Activated T-helper 9 cell treated with anti-CD3 and anti-CD28 coated beads, Interleukin-2, amount 50 U/mL, for 16 hours (primary cell): ENCODE results near the gene CYP4F22.
"Not testable (repeated sequence)": the region's sequence is repeated elsewhere in the genome, so short reads cannot be mapped to it uniquely, and the experiment has no call there.

ENCODE experiments used
- DNase-seq: peaks from one replicate; pipeline ENCODE4 v3.0.0-alpha.2; 2020; ENCODE audit warnings: low read depth

Gene CYP4F22

DNA sequence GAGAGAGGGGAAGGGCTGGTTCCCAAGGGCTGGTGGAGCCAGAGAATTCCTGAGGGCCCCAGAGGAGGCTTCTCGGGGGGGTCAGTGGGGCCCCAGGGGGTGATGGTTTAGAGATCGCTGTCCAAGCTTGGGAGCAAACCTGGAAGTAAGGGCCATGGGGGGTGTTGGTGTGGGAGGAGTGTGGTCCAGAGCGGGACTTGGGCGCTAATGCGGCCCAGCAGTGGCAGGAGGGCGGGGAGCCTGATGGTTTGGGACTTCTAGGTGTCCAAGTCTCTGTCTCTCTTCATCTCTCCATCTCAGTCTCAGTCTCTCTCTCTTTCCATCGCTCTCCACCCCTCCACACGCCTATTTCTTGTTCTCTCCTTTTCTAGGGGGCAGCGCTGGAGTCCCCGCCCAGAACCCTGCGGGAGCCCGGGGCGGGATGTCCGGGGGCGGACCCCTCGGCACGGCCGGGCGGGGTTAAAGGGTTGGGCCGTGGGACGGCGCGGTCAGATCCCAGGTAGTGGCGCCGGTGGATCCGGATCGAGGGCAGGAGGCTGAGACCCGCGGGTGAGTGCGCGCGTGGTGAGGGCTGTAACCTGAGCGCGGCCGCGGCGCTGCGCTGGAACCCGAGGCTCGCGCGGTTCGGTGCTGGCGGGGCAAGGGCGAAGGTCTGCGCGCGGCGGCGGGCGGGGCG lies at the start of gene CYP4F22:
Gene CYP4F22, plus strand, starts transcription at position 491 of the 676 bp plus-strand sequence. CDS start 16,812 bp downstream, outside the sequence.
- DNase-seq = no peak

DNA sequence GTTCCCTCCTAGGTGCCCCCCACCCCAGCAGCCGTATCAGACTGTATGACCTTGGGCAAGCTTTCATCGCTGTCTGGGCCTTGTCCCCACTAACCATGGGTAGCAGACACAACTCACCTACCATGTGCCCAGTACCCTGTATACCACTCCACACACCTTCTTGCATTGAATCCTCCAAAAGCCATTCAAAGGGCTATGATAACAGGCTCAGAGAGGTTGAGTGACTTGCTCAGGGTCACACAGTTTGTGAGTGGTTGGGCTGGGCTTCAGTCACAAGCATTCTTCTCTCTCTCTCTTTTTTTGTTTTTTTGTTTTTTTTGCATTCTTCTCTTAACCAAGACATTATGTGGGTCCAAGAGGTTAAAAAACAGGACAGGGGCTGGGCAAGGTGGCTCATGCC lies 46.6 kb upstream of the CYP4F22 start:
- no peak for DNase-seq

DNA sequence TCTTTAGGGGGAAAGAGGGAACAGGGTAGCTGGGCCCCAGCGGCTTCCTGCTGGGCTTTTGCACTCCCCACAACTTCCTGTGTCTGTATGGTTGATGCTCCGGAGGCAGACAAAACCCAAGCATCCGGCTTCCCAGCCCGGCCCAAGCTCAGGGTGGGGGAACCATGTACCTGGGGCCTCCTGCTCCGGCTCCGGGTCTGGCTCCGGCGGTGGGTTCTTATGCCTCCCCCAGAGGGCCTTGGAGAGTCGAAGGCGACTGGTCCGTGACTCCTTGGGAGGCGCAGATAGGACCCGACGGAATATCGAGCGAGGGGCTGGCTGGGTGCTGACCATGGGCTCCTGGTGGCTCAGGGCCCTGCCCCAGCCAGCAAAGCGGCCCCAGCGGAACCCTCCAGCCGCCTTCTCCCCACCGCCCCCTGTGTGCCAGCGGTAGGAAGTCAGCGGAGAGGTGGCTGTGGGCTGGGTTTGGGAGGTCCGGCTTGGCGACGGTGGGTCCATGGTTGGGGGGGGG lies 44.4 kb upstream of the CYP4F22 start:
- DNase-seq = peak; percentile 64

DNA sequence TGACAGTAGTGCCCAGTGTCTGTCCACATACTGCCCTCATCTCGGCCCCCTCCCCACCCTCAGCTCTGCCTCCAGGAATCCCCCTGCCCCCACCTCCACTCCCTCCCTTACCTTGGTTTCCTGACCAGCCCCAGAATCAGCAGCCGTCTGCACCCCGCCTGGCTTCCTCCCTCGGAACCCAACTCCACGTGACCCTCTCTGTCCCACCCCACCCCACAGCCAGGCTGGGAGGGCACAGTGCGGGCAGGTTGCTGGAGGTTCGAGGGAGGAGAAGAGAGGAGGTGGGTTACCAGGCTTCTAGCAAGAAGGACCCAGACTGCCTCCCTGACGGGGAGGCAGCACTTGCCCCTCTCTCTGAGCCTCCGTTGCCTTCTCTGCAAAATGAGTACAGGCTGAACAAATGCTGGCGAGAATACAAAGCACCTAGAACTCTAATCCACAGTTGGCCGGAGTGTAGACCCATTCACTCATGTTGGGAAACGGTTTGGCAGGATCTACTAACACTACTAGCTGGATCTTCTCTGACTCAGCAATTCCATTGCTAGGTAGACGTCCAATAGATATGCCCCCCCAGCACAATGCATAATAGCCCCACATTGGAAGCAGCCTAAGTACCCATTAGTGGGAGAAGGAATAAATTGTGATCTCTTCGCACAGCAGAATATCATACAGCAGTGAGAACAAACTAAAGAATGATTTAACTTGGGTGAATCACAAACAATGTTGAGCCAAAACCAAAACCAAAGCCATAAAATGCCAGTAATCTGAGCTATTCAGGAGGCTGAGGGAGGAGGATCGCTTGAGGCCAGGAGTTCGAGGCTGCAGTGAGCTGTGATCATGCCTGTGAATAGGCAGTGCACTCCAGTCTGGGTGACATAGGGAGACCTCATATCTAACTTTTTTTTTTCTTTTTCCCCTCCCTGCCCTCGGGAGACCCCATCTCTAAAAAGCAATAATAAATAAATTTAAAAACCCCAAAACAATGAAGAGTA lies 43.6 kb upstream of the CYP4F22 start, which contains the start of gene RASAL3:
Gene RASAL3, minus strand, starts transcription at position 151 of the 992 bp plus-strand sequence. CDS start 186 bp downstream, outside the sequence.
- DNase-seq = peak; percentile 52

DNA sequence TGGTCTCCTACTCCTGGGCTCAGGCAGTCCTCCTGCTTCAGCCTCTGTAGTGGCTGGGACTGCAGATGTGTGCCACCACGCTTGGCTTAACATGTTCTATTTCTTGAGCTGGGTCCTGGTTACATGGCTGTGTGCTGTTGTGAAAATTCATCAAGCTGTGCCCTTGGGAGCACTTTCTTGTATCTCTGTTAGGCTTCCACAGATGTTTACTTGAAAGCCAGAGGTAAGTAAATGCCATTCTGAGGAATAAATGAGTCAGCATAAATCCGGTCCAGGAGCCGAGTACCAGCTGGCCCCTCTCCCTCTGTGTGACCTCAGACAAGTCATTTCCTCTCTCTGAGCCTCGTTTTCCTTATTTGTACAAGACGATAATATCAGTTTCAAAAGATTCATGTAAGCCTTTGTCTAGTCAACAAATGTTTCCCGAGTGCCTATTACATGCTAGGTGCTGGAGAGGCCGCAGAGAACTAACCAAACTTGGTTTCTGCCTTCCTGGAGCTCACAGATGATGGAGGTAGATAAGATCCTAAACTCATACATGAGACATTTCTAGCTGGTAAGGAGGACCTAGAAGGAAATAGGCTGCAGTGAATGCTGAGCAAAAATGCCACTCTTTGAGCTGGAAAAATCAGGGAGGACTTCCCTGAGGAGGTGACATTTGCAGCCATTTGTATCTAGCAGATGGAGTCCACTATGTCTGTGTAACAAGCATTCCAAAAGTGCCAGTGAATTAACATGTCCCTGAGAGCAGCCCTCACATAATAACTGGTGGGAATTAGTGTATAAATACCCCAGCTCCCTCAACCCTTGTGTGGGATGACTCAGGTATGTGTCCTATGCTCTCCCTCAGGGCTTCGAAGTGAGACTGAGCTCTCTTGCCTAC lies 41.2 kb upstream of the CYP4F22 start:
- DNase-seq = peak; percentile 39

DNA sequence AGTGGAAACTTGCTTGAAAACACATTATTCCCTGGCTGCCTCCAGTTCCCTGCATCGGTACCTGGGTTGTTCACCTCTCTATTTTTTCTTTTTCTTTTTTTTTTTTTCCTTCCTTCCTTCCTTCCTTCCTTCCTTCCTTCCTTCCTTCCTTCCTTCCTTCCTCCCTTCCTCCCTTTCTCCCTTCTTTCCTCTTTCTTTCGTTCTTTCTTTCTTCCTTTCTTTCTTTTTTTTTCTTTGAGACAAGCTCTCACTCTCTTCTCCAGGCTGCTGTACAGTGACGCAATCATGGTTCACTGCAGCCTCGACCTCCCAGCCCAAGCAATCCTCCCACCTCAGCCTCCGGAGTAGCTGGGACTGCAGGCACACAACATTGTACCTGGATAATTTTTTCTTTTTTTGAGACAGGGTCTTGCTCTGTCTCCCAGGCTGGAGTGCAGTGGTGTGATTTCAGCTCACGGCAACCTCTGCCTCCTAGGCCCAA lies 40.6 kb upstream of the CYP4F22 start:
- DNase-seq = no peak

DNA sequence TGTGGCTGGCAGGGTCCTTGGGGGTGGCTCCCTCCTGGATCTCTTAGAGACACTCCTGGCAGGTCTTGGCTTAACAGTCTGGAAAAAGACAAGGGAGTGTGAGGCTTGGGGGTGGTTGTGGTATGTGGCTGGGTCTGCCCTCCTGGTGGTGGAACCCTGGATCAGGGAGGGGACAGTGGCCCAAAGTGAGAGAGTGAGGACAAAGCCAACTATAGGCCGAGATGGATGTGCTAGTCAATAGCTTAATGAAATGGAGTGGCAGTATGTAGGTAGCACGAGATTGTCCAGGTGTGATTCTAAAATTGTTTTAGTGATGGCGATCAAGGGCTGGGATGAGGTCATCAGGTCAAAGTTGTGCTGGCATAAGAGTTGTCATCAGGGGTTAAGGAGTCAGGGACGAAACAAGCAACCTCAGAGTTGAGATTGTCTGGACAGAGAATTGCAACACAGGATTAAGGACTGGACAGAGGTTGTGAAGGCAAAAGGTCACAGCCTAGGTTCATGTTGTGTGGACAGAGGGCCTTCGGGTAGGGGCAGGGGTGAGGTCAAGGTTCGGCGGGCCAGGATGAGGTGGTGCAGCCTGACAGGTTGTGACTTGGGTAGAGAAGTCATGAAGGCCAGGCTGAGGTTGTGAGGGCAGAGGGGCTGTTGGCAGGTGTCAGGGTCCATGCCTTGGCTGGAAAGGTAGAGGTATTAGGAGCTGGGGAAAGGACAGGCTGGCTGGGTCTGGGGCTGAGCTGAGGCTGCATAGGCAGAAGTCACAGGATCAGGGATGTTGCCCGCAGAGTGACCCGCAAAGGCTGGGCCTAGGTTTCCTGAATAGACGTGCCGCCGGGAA lies 39.4 kb upstream of the CYP4F22 start:
- DNase-seq = no peak

DNA sequence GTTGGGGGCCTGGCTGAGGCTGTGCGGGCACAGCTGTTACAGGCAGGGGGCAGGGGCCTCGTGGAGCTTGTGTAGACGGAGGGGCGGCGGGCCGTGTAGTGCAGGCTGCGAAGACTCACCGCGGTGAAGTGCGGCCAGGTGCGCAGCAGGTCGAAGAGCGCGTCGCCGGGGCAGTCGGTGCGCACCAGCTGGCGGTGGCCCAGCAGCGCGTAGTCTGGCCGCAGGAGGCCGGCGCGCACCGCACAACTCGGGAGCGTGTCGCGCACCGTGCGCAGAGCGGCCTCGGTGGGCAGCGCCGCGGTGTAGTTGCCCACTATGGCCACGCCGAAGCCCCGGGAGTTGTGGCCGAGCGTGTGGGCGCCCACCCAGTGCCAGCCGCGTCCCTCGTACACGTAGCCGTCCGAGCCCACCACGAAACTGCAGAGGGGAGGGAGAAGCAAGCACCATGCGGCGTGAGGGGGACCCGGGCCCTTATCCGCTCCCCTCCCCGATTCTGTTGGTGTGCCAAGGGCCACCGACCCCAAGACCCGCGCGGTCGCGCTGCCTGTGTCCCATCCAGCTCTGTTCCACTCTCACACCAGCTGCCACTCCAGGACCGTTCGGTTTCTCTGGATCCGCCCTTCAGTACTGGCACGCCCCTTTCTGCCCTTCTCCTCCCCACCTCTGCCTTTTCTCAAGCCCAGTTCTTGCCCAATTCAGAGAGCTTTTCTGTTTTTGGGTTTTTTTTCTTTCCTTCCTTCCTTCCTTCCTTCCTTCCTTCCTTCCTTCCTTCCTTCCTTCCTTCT lies 38.6 kb upstream of the CYP4F22 start:
- DNase-seq = no peak

DNA sequence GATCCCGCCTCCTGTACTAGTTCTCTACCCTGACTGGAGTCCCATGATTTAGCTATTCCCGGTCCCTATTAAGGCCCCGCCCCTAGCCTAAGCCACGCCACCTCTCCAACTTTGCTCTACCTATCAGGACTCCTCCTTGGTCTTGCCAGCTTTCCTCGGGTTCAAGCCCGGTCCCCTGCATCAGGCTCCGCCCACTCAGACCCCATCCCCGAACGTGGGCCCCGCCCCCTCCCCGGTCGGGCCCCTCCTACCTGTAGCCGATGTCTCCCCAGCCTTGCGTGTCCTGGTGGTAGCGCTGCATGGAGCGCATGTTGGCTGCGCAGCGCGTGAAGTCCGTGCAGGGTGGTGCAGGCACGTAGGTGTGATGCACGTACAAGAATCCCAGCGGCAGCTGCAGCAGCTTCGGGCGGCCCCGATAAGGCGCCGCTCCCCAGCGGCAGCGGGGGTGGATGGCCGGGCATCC lies 36.7 kb upstream of the CYP4F22 start:
- DNase-seq = no peak

DNA sequence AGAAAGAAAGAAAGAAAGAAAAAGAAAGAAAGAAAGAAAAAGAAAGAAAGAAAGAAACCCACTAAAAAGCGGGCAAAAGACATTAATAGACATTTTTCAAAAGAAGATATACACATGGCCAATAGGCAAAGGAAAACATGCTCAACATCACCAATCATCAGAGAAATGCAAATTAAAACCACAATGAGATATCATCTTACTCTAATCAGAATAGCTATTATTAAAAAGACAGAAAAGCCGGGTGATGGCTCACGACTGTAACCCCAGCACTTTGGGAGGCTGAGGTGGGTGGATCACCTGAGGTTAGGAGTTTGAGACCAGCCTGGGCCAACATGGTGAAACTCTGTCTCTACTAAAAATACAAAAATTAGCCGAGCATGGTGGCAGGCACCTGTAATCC lies 34.5 kb upstream of the CYP4F22 start:
- DNase-seq = not testable (repeated sequence)

DNA sequence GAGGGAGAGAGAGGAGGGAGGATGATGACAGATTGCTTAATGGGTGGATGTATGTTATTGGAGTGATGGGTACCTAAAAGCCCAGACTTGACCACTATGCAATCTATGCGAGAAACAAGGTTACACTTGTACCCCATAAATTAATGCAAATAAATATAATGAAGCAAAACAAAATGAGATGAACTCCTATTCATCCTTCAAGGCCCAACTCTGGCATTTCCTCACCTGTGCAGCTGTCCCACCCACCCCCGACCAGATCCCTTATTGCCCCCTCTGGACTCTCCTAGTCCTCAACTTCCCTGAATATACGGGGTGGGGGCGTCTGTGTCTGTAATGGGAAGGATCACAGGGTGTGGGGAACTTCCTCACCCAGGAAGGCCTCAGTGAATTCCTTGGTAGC lies 33.2 kb upstream of the CYP4F22 start:
- DNase-seq = no peak

DNA sequence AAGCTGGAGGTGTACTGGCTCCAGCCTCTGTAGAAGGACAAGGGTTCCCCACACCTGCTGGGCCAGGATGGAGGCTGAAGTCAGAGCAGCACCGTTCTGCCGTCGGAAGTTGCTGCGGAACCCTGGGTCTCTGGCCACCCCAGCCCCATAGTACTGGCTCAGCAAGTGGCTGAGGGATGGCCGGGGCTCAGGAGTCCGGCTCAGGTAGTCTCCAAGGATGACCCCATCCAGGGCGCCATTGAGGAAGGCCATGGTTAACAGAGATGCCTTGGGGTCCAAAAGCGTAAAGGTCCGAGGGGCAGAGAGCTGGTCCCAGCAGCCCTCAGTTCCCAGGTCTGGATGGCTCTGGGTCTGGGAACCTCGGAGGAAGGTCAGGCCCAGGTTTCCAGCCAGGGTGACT lies 32.7 kb upstream of the CYP4F22 start:
- no peak for DNase-seq

DNA sequence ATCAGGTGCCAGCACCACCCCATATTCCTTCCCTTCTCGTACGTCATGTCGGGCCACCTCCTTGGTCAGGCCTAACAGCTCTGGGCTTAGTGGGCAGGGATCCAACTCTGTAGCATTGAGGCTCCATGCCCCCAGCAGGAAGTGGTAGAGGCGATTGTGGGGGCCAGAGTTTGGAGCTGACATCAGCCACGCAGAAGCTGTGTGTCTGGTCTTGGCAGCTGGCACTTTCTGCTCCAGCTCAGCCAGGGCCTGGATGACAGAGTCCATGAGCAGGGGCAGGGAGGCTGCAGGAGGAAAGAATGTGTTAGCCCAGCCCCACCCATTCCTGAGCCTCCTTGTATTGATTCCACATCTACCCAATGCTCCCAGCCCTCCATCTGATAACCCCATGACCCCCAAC lies 32.0 kb upstream of the CYP4F22 start:
- no peak for DNase-seq

DNA sequence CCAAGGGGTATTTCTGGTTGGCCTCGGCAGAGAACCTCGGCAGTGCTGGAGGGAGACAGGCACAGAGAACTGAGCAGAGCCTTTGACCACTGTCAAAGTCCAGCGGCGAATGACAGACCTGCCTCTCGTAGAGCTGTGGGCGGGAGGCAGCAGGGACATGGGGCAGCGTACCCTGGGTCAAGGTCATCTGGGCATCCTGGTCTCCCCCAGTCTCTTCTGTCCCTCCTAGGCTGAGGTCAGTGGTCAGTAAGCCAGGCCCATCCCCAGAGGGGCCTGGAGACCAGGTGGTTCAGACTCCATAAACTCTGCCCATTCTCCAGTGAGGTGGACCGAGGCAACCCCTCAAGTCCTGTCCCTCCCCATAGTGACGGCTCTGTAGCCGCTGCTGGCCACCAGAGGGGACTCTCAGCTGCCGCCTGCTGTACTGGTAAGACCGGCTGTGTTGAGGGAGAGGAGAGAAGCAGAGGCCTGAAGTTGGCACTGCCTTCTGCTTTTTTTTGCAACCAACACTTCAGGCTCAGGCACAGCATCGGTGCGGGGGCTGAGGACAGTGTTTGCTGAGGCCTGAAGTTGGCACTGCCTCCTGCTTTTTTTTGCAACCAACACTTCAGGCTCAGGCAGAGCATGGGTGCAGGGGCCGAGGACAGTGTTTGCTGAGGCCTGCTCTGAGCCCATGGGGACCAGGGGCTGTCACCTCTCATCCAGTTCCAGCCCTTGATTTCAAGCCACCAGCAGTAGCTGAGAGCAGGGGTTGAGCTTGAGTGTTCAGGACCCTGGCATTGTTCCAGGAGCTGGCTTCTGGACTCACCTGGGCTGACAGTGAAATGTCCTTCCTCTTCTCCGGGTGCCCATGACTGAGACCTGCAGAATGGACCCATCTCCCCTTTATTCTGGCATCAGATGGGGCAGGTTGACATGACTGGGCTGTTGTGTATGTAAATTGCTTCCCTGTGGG lies 28.7 kb upstream of the CYP4F22 start, which contains the start of gene PGLYRP2:
Gene PGLYRP2, minus strand, starts transcription at position 111 of the 955 bp plus-strand sequence. CDS start 130 bp downstream, outside the sequence.
- DNase-seq = no peak

DNA sequence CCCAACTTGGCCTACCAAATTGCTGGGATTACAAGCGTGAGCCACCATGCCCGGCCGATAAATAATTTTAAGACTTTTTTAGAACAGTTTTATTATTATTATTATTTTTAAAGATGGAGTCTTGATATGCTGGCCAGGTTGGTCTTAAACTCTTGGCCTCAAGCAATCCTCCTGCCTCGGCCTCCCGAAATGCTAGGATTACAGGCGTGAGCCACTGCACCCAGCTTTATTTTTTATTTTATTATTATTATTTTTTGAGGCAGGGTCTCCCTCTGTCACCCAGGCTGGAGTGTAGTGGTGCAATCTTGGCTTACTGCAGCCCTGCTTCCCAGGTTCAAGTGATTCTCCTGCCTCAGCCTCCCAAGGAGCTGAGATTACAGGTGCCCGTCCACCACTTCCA lies 27.3 kb upstream of the CYP4F22 start:
- DNase-seq = not testable (repeated sequence)

DNA sequence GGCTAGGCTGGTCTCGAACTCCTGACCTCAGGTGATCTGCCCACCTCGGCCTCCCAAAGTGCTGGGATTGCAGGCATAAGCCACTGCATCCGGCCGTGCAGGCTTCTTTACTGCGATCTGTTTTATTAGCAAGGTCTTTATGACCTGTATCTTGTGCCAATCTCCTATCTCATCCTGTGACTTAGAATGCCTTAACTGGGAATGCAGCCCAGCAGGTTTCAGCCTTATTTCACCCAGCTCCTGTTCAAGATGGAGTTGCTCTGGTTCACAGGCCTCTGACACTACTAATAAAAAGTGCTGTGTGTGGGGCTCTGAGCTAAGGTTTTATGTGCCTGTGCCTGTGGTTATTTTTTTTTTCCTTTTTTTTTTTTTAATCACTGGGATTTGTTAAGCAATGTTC lies 22.6 kb upstream of the CYP4F22 start:
- not testable (repeated sequence) for DNase-seq

DNA sequence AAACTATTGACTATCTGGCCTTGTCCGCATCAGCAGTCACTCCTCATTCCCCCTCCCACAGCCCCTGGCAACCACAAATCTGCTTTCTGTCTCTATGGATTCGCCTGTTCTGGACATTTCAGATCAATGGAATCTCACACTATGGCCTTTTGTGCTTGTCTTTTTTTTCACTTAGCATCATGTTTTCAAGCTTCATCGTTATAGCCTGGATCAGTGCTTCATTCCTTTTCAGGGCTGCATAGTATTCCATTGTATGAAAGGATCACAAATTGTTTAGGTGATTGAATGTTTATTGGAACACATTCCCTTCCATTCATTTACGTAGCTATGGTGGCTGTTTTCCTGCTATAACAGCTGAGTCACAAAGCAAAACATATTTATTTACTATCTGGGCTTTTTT lies 21.3 kb upstream of the CYP4F22 start:
- DNase-seq = no peak

DNA sequence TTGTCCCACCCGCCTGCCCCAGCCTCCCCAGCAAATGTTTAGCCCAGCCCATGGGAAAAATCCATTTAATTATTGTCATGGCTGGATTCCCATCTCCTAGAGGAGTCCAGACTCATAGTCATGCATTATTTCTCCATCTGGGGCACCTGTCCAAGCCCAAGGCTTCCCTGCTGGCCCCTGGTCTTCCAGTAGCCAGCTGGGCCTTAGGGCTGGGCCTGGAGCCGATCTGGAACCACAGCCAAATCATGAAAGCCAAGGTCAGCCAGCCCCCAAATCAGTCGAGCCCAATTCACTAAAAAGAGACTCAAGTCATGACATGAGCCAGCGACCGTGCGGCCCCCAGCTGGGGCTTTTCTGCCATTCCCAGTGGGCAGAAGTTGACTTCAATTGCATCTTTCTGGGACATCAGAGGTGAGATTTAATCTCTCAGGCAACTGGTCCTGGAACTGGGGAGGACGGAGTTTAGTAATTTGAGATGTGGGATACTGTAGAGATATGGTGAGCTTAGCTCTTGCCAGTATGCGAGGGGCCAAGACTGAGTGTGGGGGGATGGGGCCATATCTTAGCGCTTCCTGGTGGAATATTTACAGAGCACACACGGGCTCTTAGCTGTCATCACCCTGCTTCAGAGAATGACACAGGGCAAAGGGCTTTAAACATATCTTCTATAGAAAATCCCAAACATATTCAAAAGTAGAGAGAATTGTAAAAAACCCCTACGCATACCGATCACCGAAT lies 19.7 kb upstream of the CYP4F22 start:
- DNase-seq = no peak
